ENCODE data around the gene ZNF212.

Gene ZNF212

GRCh38 chr7:149277871-149278270 is 38.4 kb downstream of the ZNF212 start:
- ChIA-PET POLR2A (interaction anchor here (1.0 kb wide), 1 partner anchor 16 kb away, joined by 3 read pairs; the partner anchor contains the start of gene ZNF783), CTCF (interaction anchor here (1.0 to 1.2 kb wide), 2 partner anchors 16 to 17 kb away, joined by 3 read pairs; partner anchors contain the start of gene ZNF783)
- no peak for TF ChIP-seq CTCF (IDR thresholded peaks at IDR 0.05; ENCODE audit: control extremely low read depth, extremely low read depth, low read depth, missing control alignments)
- DNase-seq (ENCODE audit: extremely low spot score): no peak

GRCh38 chr7:149278396-149278795 is 38.9 kb downstream of the ZNF212 start:
- DNase-seq (ENCODE audit: extremely low spot score): no peak
- TF ChIP-seq CTCF (IDR thresholded peaks at IDR 0.05; ENCODE audit: control extremely low read depth, extremely low read depth, low read depth, missing control alignments): no peak
- POLR2A ChIA-PET: interaction anchor here (1.0 kb wide), 1 partner anchor 17 kb away, joined by 3 read pairs; the partner anchor contains the start of gene ZNF783
- CTCF ChIA-PET: interaction anchor here (1.0 to 1.2 kb wide), 2 partner anchors 16 to 17 kb away, joined by 3 read pairs; partner anchors contain the start of gene ZNF783

GRCh38 chr7:149279111-149279743 is 39.8 kb downstream of the ZNF212 start:
- POLR2A ChIA-PET: no interaction called here
- DNase-seq (ENCODE audit: extremely low spot score): no peak
- no peak for TF ChIP-seq CTCF (IDR thresholded peaks at IDR 0.05; ENCODE audit: control extremely low read depth, extremely low read depth, low read depth, missing control alignments)
- CTCF ChIA-PET: no interaction called here

- POLR2A ChIA-PET: no interaction called here
- TF ChIP-seq CTCF (IDR thresholded peaks at IDR 0.05; ENCODE audit: control extremely low read depth, extremely low read depth, low read depth, missing control alignments): no peak
- CTCF ChIA-PET: interaction anchor here (0.9 to 1.3 kb wide), 3 partner anchors 11 to 179 kb away, joined by 3 to 4 read pairs (median 4); partner anchors contain the start of gene ZNF783
These were observed 40.7 kb downstream of the ZNF212 start for GRCh38 chr7:149280151-149280550.

GRCh38 chr7:149280661-149281507 is 41.4 kb downstream of the ZNF212 start:
- TF ChIP-seq CTCF (IDR thresholded peaks at IDR 0.05; ENCODE audit: control extremely low read depth, extremely low read depth, low read depth, missing control alignments): no peak
- CTCF ChIA-PET: interaction anchor here (0.9 to 1.3 kb wide), 3 partner anchors 10 to 178 kb away, joined by 3 to 4 read pairs (median 4); partner anchors contain the start of gene ZNF783
- no peak for DNase-seq (ENCODE audit: extremely low spot score)
- POLR2A ChIA-PET: no interaction called here

More at GRCh38 chr7:149280151-149280550, 40.7 kb downstream of the ZNF212 start:
- DNase-seq (ENCODE audit: extremely low spot score): no peak

- no peak for TF ChIP-seq CTCF (IDR thresholded peaks at IDR 0.05; ENCODE audit: control extremely low read depth, extremely low read depth, low read depth, missing control alignments)
- CTCF ChIA-PET: interaction anchor here (1.3 kb wide), 2 partner anchors 9 to 177 kb away, joined by 3 to 4 read pairs; no protein-coding TSS in a partner anchor
- POLR2A ChIA-PET: no interaction called here
- no peak for DNase-seq (ENCODE audit: extremely low spot score)
These were observed 42.3 kb downstream of the ZNF212 start for GRCh38 chr7:149281508-149282330.

All from GM10248 (cell line).